ENCODE results near the gene SBF2.

The SBF2 gene

GRCh38 chr11:9784602-9785315 is 509.3 kb downstream of the SBF2 start:
- TF ChIP-seq CTCF (conservative IDR thresholded peaks at IDR 0.05; ENCODE audit: low read depth, low read length), result no peak
- no peak for DNase-seq (ENCODE audit: low read depth)
- H3K4me3 ChIP-seq (ENCODE audit: low read length), result no peak overlapping the region

- no peak for TF ChIP-seq CTCF (conservative IDR thresholded peaks at IDR 0.05; ENCODE audit: low read depth, low read length)
- DNase-seq (ENCODE audit: low read depth), result no peak
- no peak overlapping the region for H3K4me3 ChIP-seq (ENCODE audit: low read length)
Measured at GRCh38 chr11:9783986-9784385, 510.0 kb downstream of the SBF2 start.

GRCh38 chr11:9780929-9781328 is 513.1 kb downstream of the SBF2 start:
- no peak overlapping the region for H3K4me3 ChIP-seq (ENCODE audit: low read length)
- no peak for TF ChIP-seq CTCF (conservative IDR thresholded peaks at IDR 0.05; ENCODE audit: low read depth, low read length)
- no peak for DNase-seq (ENCODE audit: low read depth)

- no peak overlapping the region for H3K4me3 ChIP-seq (ENCODE audit: low read length)
- TF ChIP-seq CTCF (conservative IDR thresholded peaks at IDR 0.05; ENCODE audit: low read depth, low read length), result no peak
- DNase-seq (ENCODE audit: low read depth), result no peak
Measured at GRCh38 chr11:9777525-9777924, 516.5 kb downstream of the SBF2 start.

GRCh38 chr11:9777066-9777465 is 517.0 kb downstream of the SBF2 start:
- no peak overlapping the region for H3K4me3 ChIP-seq (ENCODE audit: low read length)
- no peak for TF ChIP-seq CTCF (conservative IDR thresholded peaks at IDR 0.05; ENCODE audit: low read depth, low read length)
- DNase-seq (ENCODE audit: low read depth), result no peak

GRCh38 chr11:9776203-9776602 is 517.8 kb downstream of the SBF2 start:
- no peak for TF ChIP-seq CTCF (conservative IDR thresholded peaks at IDR 0.05; ENCODE audit: low read depth, low read length)
- DNase-seq (ENCODE audit: low read depth), result no peak
- H3K4me3 ChIP-seq (ENCODE audit: low read length), result no peak overlapping the region

- no peak for TF ChIP-seq CTCF (conservative IDR thresholded peaks at IDR 0.05; ENCODE audit: low read depth, low read length)
- H3K4me3 ChIP-seq (ENCODE audit: low read length), result no peak overlapping the region
- DNase-seq (ENCODE audit: low read depth), result no peak
Measured at GRCh38 chr11:9775398-9775779, 518.6 kb downstream of the SBF2 start.
